SK-N-SH (cell line): ENCODE results near the gene DYNC2LI1.

Experiments used
- EP300 ChIP-seq, 2 experiments: IDR thresholded peaks; 2 replicates each; pipeline versions ENCODE4 v1.4.0 to v1.6.1; 2012; ENCODE audit warnings: borderline replicate concordance in 1 of 2, low read depth in 1 of 2, low read length in 1 of 2
- EZH2phosphoT487 ChIP-seq: fragments of 200-600 bp; sonication (generic); IDR thresholded peaks from 2 replicates; pipeline ENCODE4 v1.6.1; 2017; ENCODE audit warnings: low read depth, mixed run types, mild to moderate bottlenecking, antibody characterized with exemption, moderate library complexity, borderline replicate concordance
- FOSL2 ChIP-seq: IDR thresholded peaks from 2 replicates; pipeline ENCODE4 v1.4.0; 2012; ENCODE audit warnings: low read depth, mild to moderate bottlenecking, moderate library complexity, borderline replicate concordance
- FOXJ3 ChIP-seq: sonication (generic); formaldehyde crosslinking; IDR thresholded peaks from 2 replicates; pipeline ENCODE4 v1.5.1; 2020; ENCODE audit warnings: mild to moderate bottlenecking, missing genetic modification reagents
- MEF2A ChIP-seq: IDR thresholded peaks from 2 replicates; pipeline ENCODE4 v1.4.0; 2012; ENCODE audit warnings: low read depth, borderline replicate concordance
- POLR2AphosphoS5 ChIP-seq: IDR thresholded peaks from 2 replicates; pipeline ENCODE4 v1.6.1; 2012; ENCODE audit warnings: low read depth, low read length
- RXRA ChIP-seq: IDR thresholded peaks from 2 replicates; pipeline ENCODE4 v1.4.0; 2012; ENCODE audit warnings: low read depth, mild to moderate bottlenecking, borderline replicate concordance
- SIN3A ChIP-seq: IDR thresholded peaks from 2 replicates; pipeline ENCODE4 v1.6.1; 2012; ENCODE audit warnings: low read depth, mild to moderate bottlenecking, low read length, moderate library complexity, borderline replicate concordance
- TAF1 ChIP-seq: IDR thresholded peaks from 2 replicates; pipeline ENCODE4 v1.6.1; 2012; ENCODE audit warnings: low read depth, mild to moderate bottlenecking, low read length, moderate library complexity, borderline replicate concordance
- TF ChIP-seq, protein P1 (sequence below): fragments of 200-600 bp; sonication (generic); IDR thresholded peaks from 2 replicates; pipeline ENCODE4 v1.6.1; 2017; ENCODE audit warnings: antibody characterized with exemption, mild to moderate bottlenecking, moderate library complexity
- TF ChIP-seq, protein P2 (sequence below): fragments of 150-350 bp; IDR thresholded peaks from 2 replicates; pipeline ENCODE4 v1.6.1; 2016; ENCODE audit warnings: mild to moderate bottlenecking, low read depth, low read length

DNA sequence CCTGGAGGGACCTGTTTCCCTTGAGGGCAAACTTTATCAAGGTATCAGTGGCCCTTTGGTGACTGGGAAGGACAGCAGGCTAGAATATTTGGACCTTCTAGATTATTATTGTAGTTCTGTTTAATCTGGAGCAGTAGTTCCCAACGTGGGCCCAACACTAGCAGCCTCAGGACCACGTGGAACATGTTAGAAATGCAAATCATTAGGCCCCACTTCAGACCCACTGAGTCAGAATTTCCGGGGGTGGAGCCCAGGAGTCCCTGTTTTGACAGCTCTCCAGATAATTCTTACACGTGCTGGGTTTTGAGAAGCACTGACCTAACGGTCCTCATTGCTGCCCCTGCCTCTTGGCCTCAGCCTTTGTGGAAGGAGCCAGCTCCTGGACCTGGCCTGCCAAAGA is 25.5 kb upstream of the DYNC2LI1 start:
- TF ChIP-seq EP300 (IDR thresholded peaks at IDR 0.05; ENCODE audit: borderline replicate concordance in 1 of 2, low read depth in 1 of 2, low read length in 1 of 2) (no peak), MEF2A (no peak), EZH2phosphoT487 (no peak), TAF1 (no peak), FOSL2 (no peak), FOXJ3 (CRISPR knock-in tag) (no peak), RXRA (no peak), POLR2AphosphoS5 (no peak), SIN3A (no peak)
- TF ChIP-seq, protein P1, sequence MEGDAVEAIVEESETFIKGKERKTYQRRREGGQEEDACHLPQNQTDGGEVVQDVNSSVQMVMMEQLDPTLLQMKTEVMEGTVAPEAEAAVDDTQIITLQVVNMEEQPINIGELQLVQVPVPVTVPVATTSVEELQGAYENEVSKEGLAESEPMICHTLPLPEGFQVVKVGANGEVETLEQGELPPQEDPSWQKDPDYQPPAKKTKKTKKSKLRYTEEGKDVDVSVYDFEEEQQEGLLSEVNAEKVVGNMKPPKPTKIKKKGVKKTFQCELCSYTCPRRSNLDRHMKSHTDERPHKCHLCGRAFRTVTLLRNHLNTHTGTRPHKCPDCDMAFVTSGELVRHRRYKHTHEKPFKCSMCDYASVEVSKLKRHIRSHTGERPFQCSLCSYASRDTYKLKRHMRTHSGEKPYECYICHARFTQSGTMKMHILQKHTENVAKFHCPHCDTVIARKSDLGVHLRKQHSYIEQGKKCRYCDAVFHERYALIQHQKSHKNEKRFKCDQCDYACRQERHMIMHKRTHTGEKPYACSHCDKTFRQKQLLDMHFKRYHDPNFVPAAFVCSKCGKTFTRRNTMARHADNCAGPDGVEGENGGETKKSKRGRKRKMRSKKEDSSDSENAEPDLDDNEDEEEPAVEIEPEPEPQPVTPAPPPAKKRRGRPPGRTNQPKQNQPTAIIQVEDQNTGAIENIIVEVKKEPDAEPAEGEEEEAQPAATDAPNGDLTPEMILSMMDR, result no peak
- TF ChIP-seq, protein P2, sequence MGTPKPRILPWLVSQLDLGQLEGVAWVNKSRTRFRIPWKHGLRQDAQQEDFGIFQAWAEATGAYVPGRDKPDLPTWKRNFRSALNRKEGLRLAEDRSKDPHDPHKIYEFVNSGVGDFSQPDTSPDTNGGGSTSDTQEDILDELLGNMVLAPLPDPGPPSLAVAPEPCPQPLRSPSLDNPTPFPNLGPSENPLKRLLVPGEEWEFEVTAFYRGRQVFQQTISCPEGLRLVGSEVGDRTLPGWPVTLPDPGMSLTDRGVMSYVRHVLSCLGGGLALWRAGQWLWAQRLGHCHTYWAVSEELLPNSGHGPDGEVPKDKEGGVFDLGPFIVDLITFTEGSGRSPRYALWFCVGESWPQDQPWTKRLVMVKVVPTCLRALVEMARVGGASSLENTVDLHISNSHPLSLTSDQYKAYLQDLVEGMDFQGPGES, result no peak
